IPS-NIHi11 (cell line): ENCODE measurements around the gene RBM19.
"Not testable (repeated sequence)": the region's sequence is repeated elsewhere in the genome, so short reads cannot be mapped to it uniquely, and the experiment has no call there.

Experiments
- DNase-seq: peaks from one replicate; pipeline ENCODE4 v3.0.0; 2012; ENCODE audit warnings: mixed read lengths, low spot score

RBM19 gene

DNA sequence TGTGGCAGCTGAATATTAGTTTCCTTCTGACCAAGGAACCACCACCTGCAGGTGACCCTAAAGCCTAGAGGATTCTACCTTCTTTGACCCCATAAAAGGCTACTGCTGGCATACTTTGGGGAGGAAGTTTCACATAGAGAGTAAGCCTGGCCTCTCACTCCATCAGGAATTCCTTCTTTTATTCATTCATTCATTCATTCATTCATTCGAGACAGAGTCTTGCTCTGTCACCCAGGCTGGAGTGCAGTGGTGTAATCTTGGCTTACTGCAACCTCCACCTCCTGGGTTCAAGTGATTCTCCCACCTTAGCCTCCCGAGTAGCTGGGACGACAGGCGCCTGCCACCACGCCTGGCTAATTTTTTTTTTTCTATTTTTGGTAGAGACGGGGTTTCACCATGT is 64.8 kb downstream of the RBM19 start:
- not testable (repeated sequence) for DNase-seq

DNA sequence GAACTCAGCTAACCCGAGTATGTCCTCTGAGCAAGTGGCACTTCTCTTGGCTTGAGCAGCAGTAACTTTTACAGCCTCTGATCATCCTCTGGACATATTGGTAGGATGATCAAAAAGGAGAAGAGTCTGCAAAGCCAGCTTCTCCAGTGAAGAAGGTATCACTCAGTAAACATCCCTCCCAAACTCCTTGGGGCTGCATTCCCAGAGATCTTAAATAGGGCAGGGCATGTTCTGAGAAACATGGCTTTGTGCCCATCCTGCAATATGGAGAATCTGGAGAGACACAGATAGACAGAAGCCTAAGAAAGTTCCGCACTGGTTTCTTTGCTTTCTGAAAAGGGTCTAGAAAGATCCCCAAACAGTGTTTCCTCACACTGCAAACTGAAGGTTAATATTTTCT is 65.4 kb downstream of the RBM19 start:
- no peak for DNase-seq

DNA sequence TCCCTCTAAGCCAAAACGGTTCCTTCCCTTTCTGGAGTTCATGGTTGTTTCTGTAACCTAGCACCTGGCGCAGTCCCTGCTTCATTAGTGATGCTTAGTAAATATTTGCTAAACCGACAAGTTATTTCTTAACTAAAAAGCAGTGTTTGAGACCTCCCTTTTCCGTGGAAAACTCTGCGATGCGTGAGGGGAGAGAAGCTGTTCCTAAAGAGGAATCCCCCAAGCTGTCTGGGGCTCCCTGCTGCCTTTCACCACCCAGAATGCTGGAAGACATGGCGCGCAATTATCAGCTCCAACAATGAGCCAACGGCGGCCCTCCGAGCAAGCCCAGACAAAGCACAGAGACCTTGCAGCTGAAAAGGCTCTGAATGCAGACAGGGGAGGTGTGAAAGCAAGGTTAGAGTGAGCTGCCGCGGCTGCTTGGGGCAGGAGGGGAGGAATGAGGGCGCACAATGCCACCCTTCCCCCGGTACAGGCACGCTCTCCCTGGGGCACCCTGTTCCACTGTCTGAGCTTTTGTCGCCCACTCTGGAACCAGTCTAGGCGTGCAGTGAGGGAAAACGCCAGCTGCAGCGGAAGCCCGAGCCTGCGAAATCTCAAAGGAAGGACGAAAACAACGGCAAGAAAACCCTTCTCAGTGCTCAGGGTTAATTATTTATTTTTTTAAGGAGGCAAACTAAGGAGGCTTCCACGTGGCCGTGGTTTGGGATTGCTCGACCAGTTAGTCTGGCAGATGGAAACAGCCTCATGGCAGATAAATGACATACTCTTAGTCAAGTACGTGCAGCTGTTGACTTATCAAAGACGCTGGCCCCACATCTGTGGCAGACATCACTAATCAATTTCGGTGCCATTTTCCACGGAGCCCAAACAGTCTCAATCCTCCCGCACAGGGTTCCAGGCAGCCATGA is 66.3 kb downstream of the RBM19 start:
- no peak for DNase-seq

DNA sequence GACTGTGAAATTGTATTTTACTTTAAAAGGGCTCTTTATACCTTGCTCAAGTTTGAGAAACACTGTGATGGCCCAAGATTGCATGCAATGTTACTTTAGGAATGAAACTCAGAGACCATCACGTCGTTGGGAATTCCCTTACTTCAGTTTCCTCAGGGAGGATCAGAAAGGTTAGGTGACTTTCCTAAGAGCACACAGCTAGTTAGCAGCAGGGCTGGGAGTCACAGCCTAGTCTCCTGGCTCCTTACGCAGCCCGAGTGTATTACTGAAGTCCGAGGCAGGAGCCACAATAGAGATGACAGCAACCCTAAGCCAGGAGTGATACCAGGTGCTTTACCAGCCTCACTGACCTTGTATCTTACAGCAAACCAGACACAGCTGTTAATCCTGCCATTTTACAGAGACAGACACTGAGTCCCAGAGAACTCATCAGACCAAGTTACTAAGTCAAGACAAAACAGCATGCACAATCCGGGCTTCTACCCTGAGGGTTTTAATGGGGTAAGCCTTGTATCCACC is 67.0 kb downstream of the RBM19 start:
- DNase-seq: no peak

DNA sequence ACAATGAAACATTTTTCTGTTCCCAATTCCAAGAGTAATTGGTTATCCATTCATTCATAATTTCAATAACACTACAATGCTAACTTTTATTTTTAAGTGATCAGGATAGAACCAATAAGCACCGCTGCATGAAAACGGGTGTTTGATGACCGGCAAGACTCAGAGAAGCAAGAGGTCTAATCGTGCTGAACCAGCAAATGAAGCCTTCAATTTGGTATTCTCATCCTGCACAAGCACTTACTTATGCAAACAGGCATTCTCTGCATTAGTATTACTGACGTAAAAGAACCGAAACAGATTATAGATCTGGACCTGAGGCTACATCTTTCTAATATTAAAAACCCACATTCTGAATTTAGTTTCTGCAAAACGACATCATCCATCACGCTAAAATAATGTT is 67.7 kb downstream of the RBM19 start:
- no peak for DNase-seq

DNA sequence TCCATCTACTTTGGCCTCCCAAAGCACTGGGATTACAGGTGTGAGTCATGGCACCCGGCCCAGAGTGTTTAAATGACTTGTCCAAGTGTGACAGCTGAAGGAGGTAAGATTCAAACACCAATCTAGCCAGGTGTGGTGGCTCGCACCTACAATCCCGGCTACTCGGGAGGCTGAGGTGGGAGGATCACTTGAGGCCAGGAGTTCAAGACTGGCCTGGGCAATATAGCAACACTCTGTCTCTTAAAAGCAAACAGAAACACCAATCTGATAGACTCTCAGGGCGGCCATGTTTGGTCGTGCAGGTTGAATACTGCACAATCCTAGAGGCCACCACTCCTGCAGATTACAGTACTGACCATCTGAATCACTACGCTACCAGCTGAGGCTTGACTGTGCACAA is 68.7 kb downstream of the RBM19 start:
- no peak for DNase-seq

DNA sequence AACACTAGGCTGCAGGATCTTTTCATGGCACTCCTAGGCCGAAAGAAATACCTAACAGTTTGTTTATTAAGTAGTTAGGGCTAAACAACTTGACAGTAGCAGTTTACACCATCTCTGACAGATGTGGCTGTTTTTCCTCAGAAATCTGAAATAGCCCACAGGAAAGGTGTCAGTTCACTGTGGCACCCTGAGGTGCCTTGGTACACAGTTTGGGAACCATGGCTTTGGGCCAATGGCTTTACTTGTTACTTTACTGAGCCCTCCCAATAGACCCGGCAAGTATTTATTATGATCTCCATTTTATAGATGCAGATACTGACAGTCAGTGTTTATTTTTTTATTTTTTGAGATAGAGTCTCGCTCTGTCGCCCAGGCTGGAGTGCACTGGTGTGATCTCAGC is 69.3 kb downstream of the RBM19 start:
- DNase-seq: no peak

DNA sequence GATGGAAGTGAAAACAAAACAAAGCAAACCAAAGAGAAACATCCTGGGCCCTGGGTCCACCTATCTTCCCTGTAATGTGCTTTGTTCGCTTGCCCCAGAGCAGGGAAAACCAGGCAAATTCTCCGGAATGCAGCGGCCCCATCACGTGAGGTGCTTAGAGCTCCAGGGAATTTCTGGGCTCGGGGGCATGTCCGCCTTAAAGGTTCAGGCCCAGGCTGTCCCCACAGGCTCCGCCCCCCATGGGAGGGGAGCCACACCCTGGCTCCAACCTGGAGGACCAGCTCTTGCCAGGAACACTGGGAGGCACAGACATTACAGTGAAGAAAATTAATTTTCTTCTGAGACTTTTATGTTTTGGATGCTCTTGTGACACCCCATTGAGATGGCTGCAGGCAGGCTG is 69.9 kb downstream of the RBM19 start:
- DNase-seq: peak; percentile 64

DNA sequence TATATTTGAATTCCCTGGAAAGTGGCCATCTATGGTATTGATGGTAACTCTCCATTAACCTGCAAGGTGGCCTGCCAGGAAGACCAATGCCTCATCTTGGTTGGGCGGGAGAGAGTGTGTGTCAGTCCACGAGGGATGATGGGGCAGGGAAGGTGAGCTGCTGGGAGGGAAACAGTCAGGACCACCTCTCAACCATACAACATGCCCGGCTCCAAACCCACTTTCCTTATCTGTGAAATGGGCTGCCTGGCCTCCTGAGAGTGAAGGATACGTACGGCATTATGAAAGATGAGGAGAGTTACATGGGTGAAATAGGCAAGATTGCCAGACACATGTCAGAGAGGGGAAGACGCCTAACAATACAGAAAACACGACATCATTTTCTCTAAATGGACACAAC is 70.9 kb downstream of the RBM19 start:
- DNase-seq: no peak

DNA sequence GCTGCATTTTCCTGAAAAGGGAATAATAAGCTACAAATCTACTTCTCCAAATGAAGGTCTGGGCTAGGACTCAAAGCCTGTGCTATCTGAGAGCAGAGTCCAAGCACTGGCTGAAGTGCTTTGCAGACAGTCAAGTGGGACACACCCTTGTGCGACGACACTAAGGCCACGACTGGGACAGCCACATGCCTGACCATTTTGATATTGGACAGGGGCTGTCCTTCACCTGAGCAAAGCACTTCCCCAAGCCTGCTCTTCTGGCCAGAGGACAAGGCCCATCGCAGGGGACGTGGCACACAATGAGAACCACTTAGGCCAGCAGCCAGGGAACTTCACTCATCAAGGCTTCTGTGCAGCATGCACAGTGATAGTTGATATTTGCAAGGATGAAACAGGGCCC is 71.4 kb downstream of the RBM19 start:
- DNase-seq: no peak

DNA sequence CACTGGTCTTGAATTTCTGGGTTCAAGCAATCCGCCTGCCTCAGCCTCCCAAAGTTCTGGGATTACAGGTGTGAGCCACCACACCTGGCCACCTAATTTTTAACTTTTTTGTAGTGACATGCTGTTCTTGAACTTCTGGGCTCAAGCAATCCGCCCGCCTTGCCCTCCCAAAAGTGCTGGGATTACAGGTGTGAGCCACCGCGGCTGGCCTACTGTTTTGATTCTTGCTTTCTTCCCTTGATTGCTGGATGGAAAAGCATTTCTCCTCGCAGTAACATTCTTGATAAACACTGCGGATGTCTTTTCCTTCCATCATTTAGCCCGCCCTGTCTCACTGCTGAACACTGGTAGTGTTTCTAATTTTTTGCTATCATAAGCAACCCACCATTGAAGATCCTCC is 72.9 kb downstream of the RBM19 start:
- DNase-seq: no peak

DNA sequence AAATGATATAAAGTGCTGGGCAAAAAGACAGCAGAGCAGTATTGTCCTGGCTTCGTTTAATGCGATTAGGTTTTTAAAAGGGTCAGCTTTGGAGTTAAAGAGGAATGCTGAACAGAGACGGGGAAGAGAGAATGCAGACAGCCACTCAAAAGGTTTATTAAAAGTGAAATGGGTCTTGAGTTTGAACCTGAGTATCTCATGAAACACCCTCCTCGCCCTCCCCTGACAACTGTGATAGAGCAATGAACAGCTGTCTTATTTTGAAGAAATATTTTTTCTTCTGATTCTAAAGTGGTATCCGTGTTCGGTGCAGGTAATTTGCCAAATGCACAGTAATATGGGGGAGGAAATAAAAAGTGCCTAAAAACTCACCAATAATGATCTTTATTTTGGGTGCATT is 73.6 kb downstream of the RBM19 start:
- DNase-seq: no peak

DNA sequence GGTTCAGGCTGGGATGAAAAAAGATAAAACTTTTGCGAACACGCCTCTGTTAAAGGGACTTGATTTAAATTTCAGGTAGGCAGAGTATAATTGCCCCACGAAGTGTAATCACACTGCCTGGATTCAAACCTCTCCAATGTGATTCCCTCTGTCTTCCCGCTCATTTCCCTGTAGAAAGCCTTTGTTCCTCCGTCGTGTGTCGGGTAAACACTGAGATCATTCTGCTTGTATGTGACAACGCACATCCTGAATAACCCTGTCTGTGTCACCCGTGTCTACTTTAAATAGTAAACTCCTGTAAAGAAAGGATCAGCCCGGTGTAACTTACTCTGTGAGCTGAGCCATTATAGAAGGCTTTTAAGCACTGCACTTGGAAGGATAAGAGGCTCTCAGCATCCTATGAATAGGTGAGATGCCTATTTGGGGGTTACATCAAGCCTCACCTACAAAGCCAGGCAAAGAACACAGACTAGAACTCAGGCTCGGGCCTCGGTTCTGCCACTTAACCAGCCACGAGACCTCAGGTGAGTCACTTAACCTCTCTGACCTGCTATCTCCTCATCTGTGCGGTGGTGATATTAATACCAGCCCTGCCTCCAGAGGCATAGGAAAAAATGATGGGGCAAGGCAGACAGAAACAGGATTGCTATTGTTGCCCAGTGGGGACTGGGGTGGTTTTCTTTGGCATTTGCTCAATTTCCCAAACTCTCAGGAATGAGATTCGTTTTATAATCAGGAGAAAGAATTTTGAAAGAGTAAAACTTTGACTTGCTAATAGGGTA is 74.2 kb downstream of the RBM19 start:
- no peak for DNase-seq

DNA sequence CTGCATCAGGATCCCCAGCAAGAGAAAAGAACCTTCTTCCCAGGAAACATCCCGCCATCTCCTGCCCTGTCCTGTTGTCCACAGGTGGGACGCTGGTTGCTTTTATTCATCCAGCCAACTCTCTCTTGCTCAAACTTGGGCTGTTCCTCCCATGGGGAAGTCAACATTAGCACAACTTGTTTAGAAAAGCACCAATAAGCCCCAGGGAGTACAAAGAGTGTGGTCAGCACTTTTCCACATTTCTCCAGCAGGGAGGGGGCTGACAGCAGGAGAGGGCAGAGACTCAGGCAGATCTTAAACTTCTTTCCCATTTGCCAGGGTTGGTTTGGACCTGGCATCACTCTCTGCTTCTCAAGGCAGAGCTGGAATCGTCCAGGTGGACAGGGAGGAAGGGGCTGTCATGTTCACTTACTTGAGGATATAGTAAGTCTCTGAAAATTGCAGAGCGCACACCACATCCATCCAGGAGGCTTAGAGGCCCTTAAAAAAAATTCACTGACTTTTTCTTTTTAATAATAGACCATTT is 74.9 kb downstream of the RBM19 start:
- no peak for DNase-seq

DNA sequence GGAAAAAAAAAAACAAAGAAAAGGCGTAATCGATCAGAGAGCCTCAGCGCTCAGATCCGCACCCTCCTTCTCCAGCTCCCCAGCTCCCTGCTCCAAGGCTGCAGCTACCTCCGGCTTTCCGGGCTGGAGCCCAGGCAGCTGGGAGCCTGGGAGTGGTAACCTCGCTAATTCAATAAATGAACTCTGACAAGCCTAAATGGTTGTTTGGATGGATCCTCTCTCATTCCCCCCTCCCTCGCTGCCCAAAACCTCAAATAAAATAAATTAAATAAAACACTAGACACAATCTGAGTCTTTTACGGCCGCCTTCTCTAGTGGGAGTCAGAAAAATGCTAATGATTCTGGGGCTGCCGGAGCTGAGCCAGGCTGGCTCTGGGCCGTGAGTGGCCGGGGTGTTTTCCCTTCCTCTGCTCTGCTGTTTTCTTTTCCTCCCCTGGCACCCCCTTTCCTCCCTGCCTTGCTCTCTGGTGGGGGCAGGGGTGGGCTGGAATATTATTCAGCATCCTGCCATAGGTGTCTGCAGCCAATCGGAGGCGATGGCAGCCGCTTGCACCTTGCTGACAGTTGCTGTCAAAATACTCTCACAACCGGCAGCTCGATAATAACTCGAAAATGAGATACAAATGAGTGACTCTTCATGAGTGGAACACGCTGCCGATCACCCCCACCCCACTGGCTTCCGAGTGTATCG is 76.1 kb downstream of the RBM19 start:
- DNase-seq: no peak

DNA sequence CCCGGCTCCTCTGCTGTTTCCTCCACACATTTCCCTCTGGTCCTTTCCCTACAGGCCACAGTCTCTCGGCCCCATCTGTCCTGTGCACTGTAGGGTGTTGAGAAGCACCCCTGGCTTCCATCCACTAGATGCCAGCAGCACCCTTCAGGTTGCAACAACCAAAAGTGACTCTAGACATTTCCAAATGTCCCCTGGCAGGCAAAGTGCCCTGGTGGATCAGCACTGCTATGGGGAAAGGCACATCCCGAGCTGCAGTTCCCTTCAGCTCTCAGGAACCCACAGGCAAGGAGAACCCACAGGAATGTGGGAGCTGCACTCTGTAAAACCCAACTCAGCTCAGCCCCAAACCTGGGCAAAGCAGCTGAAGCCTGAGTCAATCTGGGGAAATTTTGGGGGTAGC is 77.0 kb downstream of the RBM19 start:
- DNase-seq: no peak

DNA sequence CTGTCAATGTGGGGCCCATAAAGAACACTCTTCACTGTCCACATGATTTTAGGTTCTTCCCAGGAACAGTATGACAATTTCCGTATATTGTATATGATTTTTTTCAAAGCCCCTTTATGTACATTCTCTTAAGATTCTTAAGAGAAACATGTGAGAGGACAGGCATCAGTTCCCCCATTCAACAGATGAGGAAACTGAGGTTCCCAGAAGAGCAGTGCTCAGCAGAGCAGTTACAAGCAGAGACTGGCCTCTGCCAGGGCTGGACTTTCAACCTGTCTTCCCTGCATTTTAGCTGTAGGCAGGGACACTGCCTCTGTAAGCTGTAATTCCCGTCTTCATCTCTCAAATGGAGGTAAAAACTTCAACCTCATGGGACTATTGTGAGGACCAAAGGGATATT is 77.7 kb downstream of the RBM19 start:
- no peak for DNase-seq

DNA sequence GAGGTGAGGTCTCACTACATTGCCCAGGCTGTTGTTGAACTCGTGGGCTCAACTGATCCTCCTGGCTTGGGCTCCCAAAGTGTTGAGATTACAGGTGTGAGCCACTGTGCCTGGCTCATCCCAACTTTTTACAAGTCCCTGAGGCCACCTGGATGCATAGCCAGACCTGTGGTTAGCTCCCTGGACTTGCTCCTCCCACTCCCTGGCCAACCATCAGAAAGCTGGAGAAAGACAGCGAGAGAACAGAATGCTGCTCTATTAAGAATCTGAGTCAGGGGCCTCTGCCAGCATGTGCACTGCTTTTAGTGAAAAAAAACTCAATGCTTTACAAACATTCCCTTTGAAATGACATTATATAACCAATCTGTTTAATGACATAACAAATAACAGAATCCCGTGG is 78.2 kb downstream of the RBM19 start:
- DNase-seq: no peak

DNA sequence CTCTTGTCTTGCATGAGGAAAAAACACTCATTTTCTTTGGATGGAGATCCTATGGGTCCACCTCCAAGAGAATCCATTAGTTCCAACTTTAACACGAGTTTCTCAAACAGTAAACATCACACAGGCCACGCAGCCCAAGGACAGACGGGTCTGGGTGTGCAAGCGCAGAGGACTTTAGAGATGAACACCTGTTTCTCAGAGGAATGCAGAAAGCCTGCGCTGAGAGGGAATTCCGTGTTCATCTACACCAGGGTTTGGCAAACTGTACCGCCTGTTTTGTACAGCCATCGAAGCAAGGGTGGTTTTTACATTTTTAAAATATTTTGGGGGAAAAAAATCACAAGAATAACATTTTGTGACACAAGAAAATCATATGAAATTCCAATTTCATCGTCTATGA is 79.4 kb downstream of the RBM19 start:
- DNase-seq: no peak

DNA sequence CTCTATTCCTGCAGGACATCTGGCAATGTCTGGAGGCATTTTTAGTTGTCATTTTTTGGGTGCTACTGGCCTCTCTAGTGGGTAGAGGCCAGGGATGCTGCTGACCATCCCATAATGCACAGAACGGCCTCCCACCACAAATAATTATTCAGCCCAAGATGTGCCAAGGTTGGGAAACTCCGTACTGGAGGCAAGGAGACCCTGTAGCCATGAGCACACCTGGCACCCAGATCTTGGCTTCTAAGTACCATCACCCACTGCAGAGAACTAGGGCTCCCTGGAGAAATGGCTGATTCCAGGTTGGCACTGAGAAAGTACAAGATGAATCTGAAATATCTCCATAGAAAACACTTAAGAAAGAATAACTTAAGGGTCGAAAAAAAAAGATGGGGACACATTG is 81.7 kb downstream of the RBM19 start:
- no peak for DNase-seq

DNA sequence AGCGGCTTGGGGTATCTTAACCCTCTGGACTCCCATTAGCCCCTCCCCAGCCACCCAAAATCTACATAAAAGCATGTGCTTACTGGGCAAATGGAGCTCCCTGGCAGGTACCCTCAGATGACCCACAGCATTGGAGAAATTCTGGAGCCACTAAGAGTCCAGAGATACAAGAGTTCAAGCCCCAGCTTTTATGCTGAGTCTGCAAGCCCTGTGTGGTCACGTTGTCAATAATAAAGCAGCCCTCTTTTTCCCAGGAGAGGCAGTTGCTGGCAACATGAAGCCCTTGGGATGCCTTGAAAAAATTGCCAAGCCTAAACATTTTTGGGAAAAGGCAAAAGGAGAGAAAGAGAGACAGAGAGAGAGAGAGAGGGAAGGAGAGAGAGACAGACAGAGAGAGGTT is 83.4 kb downstream of the RBM19 start:
- DNase-seq: no peak
